Measurements from ENCODE around the gene DTX1. TPM values are rescaled to one million over a fixed set of nuclear protein-coding genes. Genes with fewer than 3 reads are reported as not detected.

The DTX1 gene
- total RNA-seq, 2 donors from 2014 or later = 0.41 to 1.3 TPM

DNA sequence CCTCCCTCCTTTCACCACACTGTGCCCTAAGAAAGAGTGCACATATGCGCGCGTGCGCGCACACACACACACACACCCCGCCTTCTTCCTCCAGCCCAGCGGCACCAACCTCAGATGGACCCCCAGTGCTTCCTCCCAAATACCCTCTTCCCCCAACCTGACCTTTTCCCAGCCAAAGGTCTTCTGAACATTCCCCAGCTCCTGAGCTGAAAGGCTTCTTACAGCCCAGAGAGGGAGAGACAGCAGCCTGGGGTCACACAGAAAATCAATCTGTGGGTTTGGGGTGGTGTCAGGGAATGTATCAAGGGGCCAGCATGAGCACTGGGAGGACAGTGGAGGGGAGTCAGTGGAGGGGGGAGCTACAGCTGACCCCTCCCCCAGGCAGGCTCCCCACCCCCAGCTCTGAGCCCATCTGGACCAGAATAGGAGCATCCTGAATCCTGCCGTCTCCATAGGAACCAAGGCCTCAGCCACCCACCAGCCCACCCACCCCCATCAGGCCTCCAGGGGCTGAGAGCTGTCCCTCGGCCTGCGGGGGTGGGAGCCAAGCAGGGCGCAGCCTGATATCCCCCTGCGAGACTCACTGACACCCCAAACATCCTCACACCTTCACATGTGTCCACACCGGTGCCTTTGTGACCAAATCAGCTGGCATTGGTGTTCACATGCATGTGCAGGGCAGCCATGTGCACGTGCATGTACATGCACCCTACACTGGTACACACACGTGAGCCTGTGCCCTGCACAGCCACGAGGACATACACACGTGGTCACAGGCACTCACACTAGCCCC, 73.3 kb downstream of the DTX1 start:
- no peak overlapping the region for H3K4me3 ChIP-seq
- ATAC-seq (ENCODE audit: insufficient number of reproducible peaks, low FRiP score, low read depth) (no peak), DNase-seq (ENCODE audit: low spot score) (no peak)
- no peaks in the 10 kb centered on the region for H3K9me3 ChIP-seq
- H3K36me3 ChIP-seq = no peaks in the 10 kb centered on the region
- no peaks in the 10 kb centered on the region for H3K4me1 ChIP-seq (ENCODE audit: control insufficient read depth in 1 of 2, low read depth in 2 of 2)
- no peaks in the 10 kb centered on the region for H3K27me3 ChIP-seq (replicated peaks; ENCODE audit: insufficient read depth)
- TF ChIP-seq, protein P1, sequence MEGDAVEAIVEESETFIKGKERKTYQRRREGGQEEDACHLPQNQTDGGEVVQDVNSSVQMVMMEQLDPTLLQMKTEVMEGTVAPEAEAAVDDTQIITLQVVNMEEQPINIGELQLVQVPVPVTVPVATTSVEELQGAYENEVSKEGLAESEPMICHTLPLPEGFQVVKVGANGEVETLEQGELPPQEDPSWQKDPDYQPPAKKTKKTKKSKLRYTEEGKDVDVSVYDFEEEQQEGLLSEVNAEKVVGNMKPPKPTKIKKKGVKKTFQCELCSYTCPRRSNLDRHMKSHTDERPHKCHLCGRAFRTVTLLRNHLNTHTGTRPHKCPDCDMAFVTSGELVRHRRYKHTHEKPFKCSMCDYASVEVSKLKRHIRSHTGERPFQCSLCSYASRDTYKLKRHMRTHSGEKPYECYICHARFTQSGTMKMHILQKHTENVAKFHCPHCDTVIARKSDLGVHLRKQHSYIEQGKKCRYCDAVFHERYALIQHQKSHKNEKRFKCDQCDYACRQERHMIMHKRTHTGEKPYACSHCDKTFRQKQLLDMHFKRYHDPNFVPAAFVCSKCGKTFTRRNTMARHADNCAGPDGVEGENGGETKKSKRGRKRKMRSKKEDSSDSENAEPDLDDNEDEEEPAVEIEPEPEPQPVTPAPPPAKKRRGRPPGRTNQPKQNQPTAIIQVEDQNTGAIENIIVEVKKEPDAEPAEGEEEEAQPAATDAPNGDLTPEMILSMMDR (IDR thresholded peaks at IDR 0.05) = no peak
- no peak overlapping the region for H3K27ac ChIP-seq

DNA sequence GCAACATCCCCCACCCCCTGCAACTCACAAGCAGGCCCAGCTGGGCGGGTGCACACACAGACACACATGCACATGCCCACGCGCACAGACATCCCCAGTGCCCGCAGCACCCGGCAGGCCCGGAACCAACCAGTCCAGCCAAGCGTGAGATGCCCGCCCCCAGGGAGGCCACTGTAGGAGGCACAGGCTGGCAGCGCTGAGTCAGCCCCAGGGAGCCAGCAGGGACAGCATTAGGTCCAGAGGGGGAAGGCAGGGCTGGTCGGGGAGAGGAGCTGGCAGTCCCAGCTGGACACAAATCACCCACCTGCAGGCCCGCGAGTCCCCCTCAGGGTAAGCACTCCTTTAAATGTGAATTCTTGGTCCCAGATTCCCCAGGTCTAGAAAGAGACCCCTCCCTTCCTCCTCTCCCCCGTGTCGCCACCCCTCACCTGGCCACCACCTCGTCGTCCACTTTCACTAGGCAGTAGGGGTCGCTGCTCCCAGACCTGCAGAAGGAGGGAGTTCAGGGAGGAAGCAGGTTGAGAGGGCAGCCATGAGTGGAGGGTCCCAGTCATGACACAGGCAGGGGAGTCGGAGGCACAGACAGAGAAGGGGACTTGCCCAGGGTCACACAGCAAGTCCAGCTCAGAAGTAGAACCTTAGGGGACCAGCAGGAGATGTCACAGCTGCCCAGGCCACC, 74.1 kb downstream of the DTX1 start:
- DNase-seq (ENCODE audit: low spot score) = no peak
- Histone ChIP-seq H3K4me1 (ENCODE audit: control insufficient read depth in 1 of 2, low read depth in 2 of 2) (no peaks in the 10 kb centered on the region), H3K4me3 (no peak overlapping the region), H3K36me3 (no peaks in the 10 kb centered on the region), H3K27me3 (replicated peaks; ENCODE audit: insufficient read depth) (no peaks in the 10 kb centered on the region), H3K9me3 (no peaks in the 10 kb centered on the region), H3K27ac (no peak overlapping the region)
- no peak for ATAC-seq (ENCODE audit: insufficient number of reproducible peaks, low FRiP score, low read depth)
- TF ChIP-seq, protein P1 (IDR thresholded peaks at IDR 0.05) = no peak

DNA sequence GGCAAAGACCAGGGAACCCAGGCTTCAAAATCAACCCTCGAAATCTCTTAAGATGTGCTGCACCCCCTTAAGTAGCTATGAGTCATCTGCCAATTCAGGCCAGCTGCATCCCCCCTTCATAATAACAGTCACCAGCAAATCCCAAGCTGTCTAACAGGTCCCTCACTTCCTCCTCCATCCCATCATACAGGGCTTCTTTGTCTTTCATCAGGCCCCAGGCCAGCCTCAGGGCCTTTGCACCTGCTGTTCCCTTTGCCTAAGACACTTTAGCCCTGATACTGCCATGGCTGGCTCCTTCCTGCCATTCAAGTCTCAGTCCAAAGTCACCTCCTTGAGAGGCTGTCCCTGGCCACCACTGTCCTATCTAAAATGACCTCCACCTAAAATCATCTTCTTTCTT, 75.0 kb downstream of the DTX1 start:
- DNase-seq (ENCODE audit: low spot score) = no peak
- no peak overlapping the region for H3K4me3 ChIP-seq
- no peaks in the 10 kb centered on the region for H3K27me3 ChIP-seq (replicated peaks; ENCODE audit: insufficient read depth)
- peaks cover 0 to 3% of the 10 kb centered on the region in 2 donors for H3K4me1 ChIP-seq (ENCODE audit: control insufficient read depth in 1 of 2, low read depth in 2 of 2)
- no peaks in the 10 kb centered on the region for H3K9me3 ChIP-seq
- ATAC-seq (ENCODE audit: insufficient number of reproducible peaks, low FRiP score, low read depth) = no peak
- H3K36me3 ChIP-seq = no peaks in the 10 kb centered on the region
- no peak overlapping the region for H3K27ac ChIP-seq
- TF ChIP-seq, protein P1 (IDR thresholded peaks at IDR 0.05) = no peak

DNA sequence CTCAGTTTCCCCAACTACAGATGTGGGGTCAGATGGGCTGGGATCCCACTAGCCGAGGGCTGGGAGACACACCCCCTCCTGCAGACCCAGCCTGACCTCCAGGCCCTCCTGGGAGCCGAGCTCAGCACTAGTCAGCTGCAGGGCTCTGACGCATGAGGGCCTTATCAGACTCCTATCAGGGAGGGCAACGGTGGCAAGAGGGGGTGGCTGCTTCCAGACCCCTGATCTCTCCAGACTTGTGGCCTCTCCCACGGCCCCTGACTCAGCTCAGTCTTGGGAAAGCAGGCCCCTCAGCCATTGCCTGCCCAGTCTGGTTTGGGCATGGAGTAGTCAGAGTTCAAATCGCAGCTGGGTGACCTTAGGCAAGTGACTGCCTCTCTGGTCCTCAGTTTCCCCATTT, 76.5 kb downstream of the DTX1 start:
- no peak overlapping the region for H3K27ac ChIP-seq
- TF ChIP-seq, protein P1 (IDR thresholded peaks at IDR 0.05) = no peak
- ATAC-seq (ENCODE audit: insufficient number of reproducible peaks, low FRiP score, low read depth) (no peak), DNase-seq (ENCODE audit: low spot score) (no peak)
- no peaks in the 10 kb centered on the region for H3K9me3 ChIP-seq
- H3K36me3 ChIP-seq = no peaks in the 10 kb centered on the region
- no peak overlapping the region for H3K4me3 ChIP-seq
- H3K27me3 ChIP-seq (replicated peaks; ENCODE audit: insufficient read depth) = no peaks in the 10 kb centered on the region
- H3K4me1 ChIP-seq (ENCODE audit: control insufficient read depth in 1 of 2, low read depth in 2 of 2) = peaks cover 0 to 3% of the 10 kb centered on the region in 2 donors

DNA sequence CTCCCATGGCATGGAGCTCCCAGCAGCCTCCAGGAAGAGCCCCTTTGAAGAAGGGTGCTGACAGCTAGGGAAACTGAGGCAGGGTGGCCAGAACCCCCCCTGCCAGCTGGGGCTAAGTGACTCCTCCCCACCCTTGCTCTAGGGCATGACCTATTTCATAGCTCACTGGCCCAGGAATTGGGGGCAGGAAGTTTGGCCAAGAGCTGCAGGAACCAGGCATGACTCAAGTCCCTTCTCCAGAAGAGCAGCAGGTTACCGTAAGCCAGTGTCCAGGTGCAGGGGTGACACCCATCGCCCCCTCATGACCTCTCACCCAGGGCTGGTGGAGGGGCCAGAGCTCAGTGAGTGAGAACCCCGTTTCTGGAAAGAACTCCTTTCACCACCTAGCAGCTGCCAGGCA, 77.1 kb downstream of the DTX1 start:
- DNase-seq (ENCODE audit: low spot score) (no peak), ATAC-seq (ENCODE audit: insufficient number of reproducible peaks, low FRiP score, low read depth) (no peak)
- Histone ChIP-seq H3K4me3 (no peak overlapping the region), H3K9me3 (no peaks in the 10 kb centered on the region), H3K27ac (no peak overlapping the region), H3K36me3 (no peaks in the 10 kb centered on the region), H3K27me3 (replicated peaks; ENCODE audit: insufficient read depth) (no peaks in the 10 kb centered on the region), H3K4me1 (ENCODE audit: control insufficient read depth in 1 of 2, low read depth in 2 of 2) (peaks cover 0 to 3% of the 10 kb centered on the region in 2 donors)
- TF ChIP-seq, protein P1 (IDR thresholded peaks at IDR 0.05) = no peak

All from thoracic aorta (tissue), 2 donors.